Left ventricle myocardium superior (tissue), 1 donor: Measurements from ENCODE around the gene CCNY. TPM values are rescaled to one million over a fixed set of nuclear protein-coding genes. Genes with fewer than 3 reads are reported as not detected.

Experiments
- ATAC-seq: fragments of 200-7000 bp; cut with Tn5 transposase; one replicate; pipeline ENCODE4 v1.9.1; 2020; ENCODE audit warnings: mild to moderate bottlenecking, moderate library complexity
- DNase-seq: peaks from one replicate; pipeline ENCODE4 v3.0.0-alpha.2; 2020
- intact Hi-C: fragments of 100-400 bp; cut with micrococcal nuclease; formaldehyde crosslinking; loops from one replicate; pipeline ENCODE4 v1.11.0; 2022
- total RNA-seq: library from RNA; stranded (reverse); fragmentation: NEBNext Ultra II Directional; extraction: Animal tissue kit (Norgen Biotek cat#: 25700); gene quantifications from one replicate; pipeline ENCODE4 v1.2.1, GENCODE V29; 2021
- donor health status: DM: no; HTN: yes; CAD: no; lungs with severe emphysema.

The CCNY gene
- total RNA-seq, 1 donor from 2014 or later: 94.4 TPM

- ATAC-seq: peak; percentile 52
- DNase-seq: no peak
- intact Hi-C loops: no loop called here
Measured at GRCh38 chr10:35577926-35578617, 241.8 kb downstream of the CCNY start.

GRCh38 chr10:35578618-35578956 is 242.3 kb downstream of the CCNY start:
- DNase-seq: no peak
- ATAC-seq: no peak
- intact Hi-C loops: no loop called here

GRCh38 chr10:35579116-35579515 is 242.8 kb downstream of the CCNY start:
- intact Hi-C loops: no loop called here
- ATAC-seq (no peak), DNase-seq (no peak)

- no peak for ATAC-seq
- no peak for DNase-seq
- intact Hi-C loops: no loop called here
Measured at GRCh38 chr10:35579726-35580422, 243.6 kb downstream of the CCNY start.

- ATAC-seq (no peak), DNase-seq (no peak)
- intact Hi-C loops: no loop called here
Measured at GRCh38 chr10:35580423-35580770, 244.1 kb downstream of the CCNY start.

GRCh38 chr10:35581655-35582054 is 245.3 kb downstream of the CCNY start:
- no peak for DNase-seq
- intact Hi-C loops: no loop called here
- no peak for ATAC-seq

- intact Hi-C loops: no loop called here
- DNase-seq (no peak), ATAC-seq (no peak)
Measured at GRCh38 chr10:35584946-35585345, 248.6 kb downstream of the CCNY start.

GRCh38 chr10:35585356-35585755 is 249.0 kb downstream of the CCNY start:
- intact Hi-C loops: no loop called here
- DNase-seq (no peak), ATAC-seq (no peak)

GRCh38 chr10:35585903-35586535 is 249.7 kb downstream of the CCNY start:
- intact Hi-C loops: no loop called here
- ATAC-seq: no peak
- DNase-seq: no peak

- no peak for ATAC-seq
- DNase-seq: no peak
- intact Hi-C loops: no loop called here
Measured at GRCh38 chr10:35588836-35589235, 252.5 kb downstream of the CCNY start.

GRCh38 chr10:35592441-35592840 is 256.1 kb downstream of the CCNY start:
- DNase-seq (no peak), ATAC-seq (no peak)
- intact Hi-C loops: loop anchor here (10.0 kb wide), 1 partner anchor 348 kb away; no protein-coding TSS in a partner anchor

- no peak for DNase-seq
- no peak for ATAC-seq
- intact Hi-C loops: loop anchor here (10.0 kb wide), 1 partner anchor 350 kb away; no protein-coding TSS in a partner anchor
Measured at GRCh38 chr10:35594115-35595079, 258.1 kb downstream of the CCNY start.

- intact Hi-C loops: loop anchor here (10.0 kb wide), 1 partner anchor 350 kb away; no protein-coding TSS in a partner anchor
- no peak for DNase-seq
- no peak for ATAC-seq
Measured at GRCh38 chr10:35595106-35595505, 258.8 kb downstream of the CCNY start.

GRCh38 chr10:35598379-35598778 is 262.1 kb downstream of the CCNY start:
- DNase-seq (peak; percentile 34), ATAC-seq (peak; percentile 37)
- intact Hi-C loops: loop anchor here (10.0 kb wide), 1 partner anchor 354 kb away; no protein-coding TSS in a partner anchor

- ATAC-seq: no peak
- no peak for DNase-seq
- intact Hi-C loops: no loop called here
Measured at GRCh38 chr10:35600193-35600592, 263.9 kb downstream of the CCNY start.

- DNase-seq: no peak
- no peak for ATAC-seq
- intact Hi-C loops: no loop called here
Measured at GRCh38 chr10:35605191-35605590, 268.9 kb downstream of the CCNY start, which contains the start of gene GJD4. Gene GJD4 (plus strand): TSS chr10:35605341. CDS start chr10:35605568, 227 bp downstream.

GRCh38 chr10:35606430-35606829 is 270.1 kb downstream of the CCNY start:
- no peak for DNase-seq
- no peak for ATAC-seq
- intact Hi-C loops: no loop called here

GRCh38 chr10:35607475-35608327 is 271.4 kb downstream of the CCNY start:
- intact Hi-C loops: no loop called here
- DNase-seq (peak; percentile 30), ATAC-seq (peak; percentile 38)
